ENCODE results near the gene MAP3K6. TPM values are rescaled to one million over a fixed set of nuclear protein-coding genes. Genes with fewer than 3 reads are reported as not detected.

MAP3K6 gene
- total and polyA plus RNA-seq, 2 donors (not counting 3 experiments of a cell fraction or from before 2014, with no cell fraction given), result 9.9 to 12.4 TPM

DNA sequence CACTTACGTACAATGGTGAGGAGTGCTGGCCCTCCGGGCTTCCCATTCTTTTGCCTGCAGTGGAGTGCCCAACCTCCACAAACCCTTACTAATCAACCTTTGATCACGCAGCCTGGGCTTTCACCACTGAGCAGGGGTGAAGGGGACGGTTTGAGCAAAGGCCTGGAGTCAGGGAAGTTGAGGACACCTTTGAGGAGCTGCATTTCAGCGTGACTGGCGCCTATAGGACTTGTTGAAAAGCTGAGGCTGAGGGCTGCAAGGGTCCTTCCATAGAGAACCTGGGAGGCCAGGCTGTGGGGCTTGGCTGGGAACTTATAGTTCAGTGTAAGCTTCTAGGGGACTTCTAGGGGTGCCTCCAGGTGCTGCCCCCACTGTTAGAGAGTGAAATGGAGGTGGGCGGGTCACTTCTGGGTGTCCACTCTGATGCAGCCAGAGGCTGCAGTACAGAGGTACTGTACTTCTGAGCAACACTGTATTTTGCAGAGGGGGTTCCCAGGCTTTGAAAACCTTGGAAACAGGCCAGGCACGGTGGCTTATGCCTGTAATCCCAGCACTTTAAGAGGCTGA lies 15.1 kb downstream of the MAP3K6 start:
- DNase-seq (ENCODE audit: low read depth, low spot score) (no peak), FAIRE-seq (no peak)
- H3K4me3 ChIP-seq (replicated peaks in 1 of 3; ENCODE audit: insufficient read depth in 1 of 3, low read depth in 1 of 3, low read length in 3 of 3), result no peak overlapping the region
- H3K4me1 ChIP-seq (ENCODE audit: control insufficient read depth, extremely low read depth, insufficient read depth, low read length), result peaks cover 7% of the 10 kb centered on the region
- H3K36me3 ChIP-seq (ENCODE audit: control insufficient read depth in 2 of 2, extremely low read depth in 1 of 2, insufficient read depth in 2 of 2, low read length in 2 of 2), result peaks cover 0 to 2% of the 10 kb centered on the region in 2 experiments
- TF ChIP-seq EZH2 (IDR thresholded peaks at IDR 0.05; ENCODE audit: borderline replicate concordance, low read depth, low read length, severe bottlenecking) (no peak), GATA2 (IDR thresholded peaks at IDR 0.05; ENCODE audit: insufficient read depth, insufficient read length, low read depth, low read length) (no peak), JUN (IDR thresholded peaks at IDR 0.05; ENCODE audit: borderline replicate concordance, insufficient read depth, insufficient read length, low read depth) (no peak), FOS (IDR thresholded peaks at IDR 0.05; ENCODE audit: borderline replicate concordance, insufficient read depth, low read length) (no peak), POLR2AphosphoS5 (IDR thresholded peaks at IDR 0.05; ENCODE audit: insufficient read depth, low read depth, low read length) (no peak), MYC (IDR thresholded peaks at IDR 0.05; ENCODE audit: low read depth, low read length) (no peak), POLR2A (IDR thresholded peaks at IDR 0.05; ENCODE audit: low read depth, low read length) (no peak)
- TF ChIP-seq, protein P1, sequence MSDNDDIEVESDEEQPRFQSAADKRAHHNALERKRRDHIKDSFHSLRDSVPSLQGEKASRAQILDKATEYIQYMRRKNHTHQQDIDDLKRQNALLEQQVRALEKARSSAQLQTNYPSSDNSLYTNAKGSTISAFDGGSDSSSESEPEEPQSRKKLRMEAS (IDR thresholded peaks at IDR 0.05; ENCODE audit: insufficient read depth, insufficient read length), result no peak
- TF ChIP-seq, protein P2, sequence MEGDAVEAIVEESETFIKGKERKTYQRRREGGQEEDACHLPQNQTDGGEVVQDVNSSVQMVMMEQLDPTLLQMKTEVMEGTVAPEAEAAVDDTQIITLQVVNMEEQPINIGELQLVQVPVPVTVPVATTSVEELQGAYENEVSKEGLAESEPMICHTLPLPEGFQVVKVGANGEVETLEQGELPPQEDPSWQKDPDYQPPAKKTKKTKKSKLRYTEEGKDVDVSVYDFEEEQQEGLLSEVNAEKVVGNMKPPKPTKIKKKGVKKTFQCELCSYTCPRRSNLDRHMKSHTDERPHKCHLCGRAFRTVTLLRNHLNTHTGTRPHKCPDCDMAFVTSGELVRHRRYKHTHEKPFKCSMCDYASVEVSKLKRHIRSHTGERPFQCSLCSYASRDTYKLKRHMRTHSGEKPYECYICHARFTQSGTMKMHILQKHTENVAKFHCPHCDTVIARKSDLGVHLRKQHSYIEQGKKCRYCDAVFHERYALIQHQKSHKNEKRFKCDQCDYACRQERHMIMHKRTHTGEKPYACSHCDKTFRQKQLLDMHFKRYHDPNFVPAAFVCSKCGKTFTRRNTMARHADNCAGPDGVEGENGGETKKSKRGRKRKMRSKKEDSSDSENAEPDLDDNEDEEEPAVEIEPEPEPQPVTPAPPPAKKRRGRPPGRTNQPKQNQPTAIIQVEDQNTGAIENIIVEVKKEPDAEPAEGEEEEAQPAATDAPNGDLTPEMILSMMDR (IDR thresholded peaks at IDR 0.05; ENCODE audit: extremely low read depth in 1 of 2, insufficient read depth in 1 of 2, low read depth in 1 of 2, low read length in 2 of 2), result no peak
- ChIA-PET CTCF (interaction anchor here (0.8 to 3.5 kb wide), 8 partner anchors 12 to 55 kb away, joined by 3 to 15 read pairs (median 4); partner anchors contain the start of gene MAP3K6), POLR2A (no interaction called here)
- intact Hi-C loops (cut with micrococcal nuclease) (no loop called here), dilution Hi-C loops (cut with MboI; ENCODE audit: extremely low pct_ligation_motif_present, low sequenced_read_pairs) (no loop called here)
- BruUV-seq (replicated peaks), result no TSS peak
- peaks cover 2 to 5% of the 10 kb centered on the region in 2 experiments for H3K27me3 ChIP-seq (ENCODE audit: control insufficient read depth in 2 of 2, insufficient read depth in 2 of 2, low read length in 2 of 2)
- no peaks in the 10 kb centered on the region for H4K20me1 ChIP-seq (replicated peaks; ENCODE audit: control insufficient read depth, extremely low read depth, insufficient read depth, low read length)
- no peaks in the 10 kb centered on the region for H3K9me3 ChIP-seq (replicated peaks; ENCODE audit: control insufficient read depth, insufficient read depth, low read length)
- no peak overlapping the region for H3K4me2 ChIP-seq (ENCODE audit: insufficient read depth, low read length)
- H2AFZ ChIP-seq (ENCODE audit: low read depth, low read length), result no peak overlapping the region
- H3K9ac ChIP-seq (replicated peaks; ENCODE audit: extremely low read depth, insufficient read depth, low read length), result no peak overlapping the region
- H3K79me2 ChIP-seq (ENCODE audit: control insufficient read depth, insufficient read depth, low read length), result no peaks in the 10 kb centered on the region
- H3K27ac ChIP-seq (ENCODE audit: insufficient read depth, low read depth, low read length), result no peak overlapping the region
- H3K9me1 ChIP-seq (replicated peaks; ENCODE audit: control insufficient read depth, extremely low read depth, insufficient read depth, low read length), result no peaks in the 10 kb centered on the region

Measured in endothelial cell of umbilical vein (primary cell).